Measurements from ENCODE around the gene KAT6B.

- TF ChIP-seq CTCF (IDR thresholded peaks at IDR 0.05) (no peak), POLR2A (IDR thresholded peaks at IDR 0.05) (no peak)
Measured at GRCh38 chr10:74822101-74822500, 4.3 kb upstream of the KAT6B start.
